ENCODE results near the gene SHLD2.
A peak's percentile ranks its signal among the peaks of the same experiment; 100 is the strongest.
"Not testable (repeated sequence)": the region's sequence is repeated elsewhere in the genome, so short reads cannot be mapped to it uniquely, and the experiment has no call there.

SHLD2 gene

GRCh38 chr10:87142230-87143108 lies 47.5 kb downstream of the SHLD2 start:
- not testable (repeated sequence) for DNase-seq (ENCODE audit: low spot score)

- not testable (repeated sequence) for DNase-seq (ENCODE audit: low spot score)
These were observed 48.1 kb downstream of the SHLD2 start for GRCh38 chr10:87143109-87143418.

- DNase-seq (ENCODE audit: low spot score): not testable (repeated sequence)
These were observed 50.6 kb downstream of the SHLD2 start for GRCh38 chr10:87145598-87145997.

- DNase-seq (ENCODE audit: low spot score): not testable (repeated sequence)
These were observed 54.1 kb downstream of the SHLD2 start for GRCh38 chr10:87149020-87149609.

GRCh38 chr10:87151516-87151915 lies 56.5 kb downstream of the SHLD2 start:
- DNase-seq (ENCODE audit: low spot score): not testable (repeated sequence)

- DNase-seq (ENCODE audit: low spot score): not testable (repeated sequence)
These were observed 61.8 kb downstream of the SHLD2 start for GRCh38 chr10:87156841-87157240.

GRCh38 chr10:87157821-87158220 lies 62.8 kb downstream of the SHLD2 start:
- DNase-seq (ENCODE audit: low spot score): not testable (repeated sequence)

- DNase-seq (ENCODE audit: low spot score): not testable (repeated sequence)
These were observed 67.8 kb downstream of the SHLD2 start for GRCh38 chr10:87162703-87163293.

- DNase-seq (ENCODE audit: low spot score): not testable (repeated sequence)
These were observed 68.4 kb downstream of the SHLD2 start for GRCh38 chr10:87163414-87163813.

GRCh38 chr10:87169857-87170256 lies 74.9 kb downstream of the SHLD2 start:
- not testable (repeated sequence) for DNase-seq (ENCODE audit: low spot score)

GRCh38 chr10:87170705-87171104 lies 75.7 kb downstream of the SHLD2 start:
- DNase-seq (ENCODE audit: low spot score): not testable (repeated sequence)

- not testable (repeated sequence) for DNase-seq (ENCODE audit: low spot score)
These were observed 76.7 kb downstream of the SHLD2 start for GRCh38 chr10:87171670-87172069.

GRCh38 chr10:87172178-87172577 lies 77.2 kb downstream of the SHLD2 start:
- not testable (repeated sequence) for DNase-seq (ENCODE audit: low spot score)

GRCh38 chr10:87177587-87177986 lies 82.6 kb downstream of the SHLD2 start:
- not testable (repeated sequence) for DNase-seq (ENCODE audit: low spot score)

- not testable (repeated sequence) for DNase-seq (ENCODE audit: low spot score)
These were observed 89.4 kb downstream of the SHLD2 start for GRCh38 chr10:87184421-87184820.

- DNase-seq (ENCODE audit: low spot score): not testable (repeated sequence)
These were observed 91.0 kb downstream of the SHLD2 start for GRCh38 chr10:87186016-87186415.

GRCh38 chr10:87187573-87187972 lies 92.6 kb downstream of the SHLD2 start:
- not testable (repeated sequence) for DNase-seq (ENCODE audit: low spot score)

- DNase-seq (ENCODE audit: low spot score): not testable (repeated sequence)
These were observed 96.8 kb downstream of the SHLD2 start for GRCh38 chr10:87191841-87192240.

- DNase-seq (ENCODE audit: low spot score): peak; percentile 59
These were observed 105.9 kb downstream of the SHLD2 start for GRCh38 chr10:87200924-87201323.

GRCh38 chr10:87204801-87205200 lies 109.8 kb downstream of the SHLD2 start:
- not testable (repeated sequence) for DNase-seq (ENCODE audit: low spot score)

- not testable (repeated sequence) for DNase-seq (ENCODE audit: low spot score)
These were observed 111.9 kb downstream of the SHLD2 start for GRCh38 chr10:87206922-87207321.

GRCh38 chr10:87210309-87210708 lies 115.3 kb downstream of the SHLD2 start:
- not testable (repeated sequence) for DNase-seq (ENCODE audit: low spot score)

- DNase-seq (ENCODE audit: low spot score): not testable (repeated sequence)
These were observed 116.8 kb downstream of the SHLD2 start for GRCh38 chr10:87211848-87212247.
